ENCODE measurements around the gene TSC22D2. TPM values are rescaled to one million over a fixed set of nuclear protein-coding genes. Genes with fewer than 3 reads are reported as not detected.

The TSC22D2 gene
- total RNA-seq, 1 experiment from 2014 or later, result 5.8 TPM

DNA sequence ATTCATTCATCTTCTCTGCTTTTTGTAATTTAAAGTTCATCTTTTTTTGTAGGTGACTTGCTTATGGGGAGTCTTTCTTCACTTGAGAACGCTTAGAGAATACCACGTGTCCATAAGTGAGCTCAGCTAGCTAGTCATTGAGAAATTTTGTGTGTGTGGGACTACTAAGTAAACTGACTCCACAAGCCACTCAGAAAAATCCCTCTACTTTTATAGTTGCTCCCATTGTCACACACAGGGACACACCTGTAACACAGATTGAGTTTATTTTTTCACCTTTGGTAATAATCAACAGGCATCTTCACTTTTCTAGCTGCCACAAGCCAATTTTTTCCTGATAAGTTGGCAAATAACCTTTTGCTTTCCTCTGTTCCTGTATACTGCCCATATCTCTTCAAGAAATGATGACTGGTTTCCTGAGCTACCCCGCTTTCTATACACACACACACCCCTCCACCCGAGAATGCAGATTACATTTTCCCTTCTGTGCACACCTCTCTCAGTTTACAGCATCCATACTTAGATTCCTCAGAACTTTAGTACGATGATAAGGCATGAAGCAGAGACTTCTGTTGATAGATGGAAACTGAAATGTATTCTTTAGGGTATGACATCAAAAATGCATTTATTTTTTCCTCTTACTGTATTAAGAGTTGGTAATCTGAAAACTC lies 4.6 kb downstream of the TSC22D2 start:
- peak; percentile 72 for DNase-seq (ENCODE audit: low spot score)

DNA sequence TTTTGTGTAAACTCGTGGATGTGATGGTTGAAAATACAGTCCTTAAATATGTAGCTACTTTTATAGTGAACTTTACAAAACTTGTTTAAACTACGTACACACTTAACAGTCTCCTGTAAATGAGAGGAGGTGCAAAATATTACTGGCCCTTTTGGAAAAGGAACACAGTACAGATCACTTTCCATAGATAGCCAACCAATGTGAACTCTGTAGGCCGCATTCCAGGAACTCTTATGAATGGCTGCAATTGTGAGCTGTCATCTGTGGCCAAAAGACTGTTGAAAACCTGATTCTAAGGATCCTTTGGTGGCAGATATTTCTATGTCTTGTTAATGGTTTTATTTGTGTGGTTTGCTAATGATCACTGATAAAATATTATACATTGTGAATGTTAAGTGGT lies 6.2 kb downstream of the TSC22D2 start:
- peak; percentile 23 for DNase-seq (ENCODE audit: low spot score)

DNA sequence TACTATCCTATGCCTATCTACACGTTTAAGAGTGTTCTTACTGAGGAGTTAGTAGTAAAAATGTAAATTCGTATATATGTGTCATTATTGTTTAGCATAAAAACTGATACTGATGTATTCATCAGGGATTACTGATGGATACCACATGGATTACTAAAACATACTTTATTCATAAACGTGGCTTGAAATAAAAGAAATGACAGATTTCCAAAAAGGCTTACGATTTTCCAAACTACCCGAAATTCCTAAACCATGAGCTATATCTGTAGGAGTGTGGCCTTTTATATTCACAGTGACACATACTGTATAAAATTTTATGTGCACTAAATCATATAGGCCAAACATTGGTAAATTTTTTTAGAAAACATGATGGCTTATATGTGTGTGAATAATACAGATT lies 6.9 kb downstream of the TSC22D2 start:
- DNase-seq (ENCODE audit: low spot score), result no peak

DNA sequence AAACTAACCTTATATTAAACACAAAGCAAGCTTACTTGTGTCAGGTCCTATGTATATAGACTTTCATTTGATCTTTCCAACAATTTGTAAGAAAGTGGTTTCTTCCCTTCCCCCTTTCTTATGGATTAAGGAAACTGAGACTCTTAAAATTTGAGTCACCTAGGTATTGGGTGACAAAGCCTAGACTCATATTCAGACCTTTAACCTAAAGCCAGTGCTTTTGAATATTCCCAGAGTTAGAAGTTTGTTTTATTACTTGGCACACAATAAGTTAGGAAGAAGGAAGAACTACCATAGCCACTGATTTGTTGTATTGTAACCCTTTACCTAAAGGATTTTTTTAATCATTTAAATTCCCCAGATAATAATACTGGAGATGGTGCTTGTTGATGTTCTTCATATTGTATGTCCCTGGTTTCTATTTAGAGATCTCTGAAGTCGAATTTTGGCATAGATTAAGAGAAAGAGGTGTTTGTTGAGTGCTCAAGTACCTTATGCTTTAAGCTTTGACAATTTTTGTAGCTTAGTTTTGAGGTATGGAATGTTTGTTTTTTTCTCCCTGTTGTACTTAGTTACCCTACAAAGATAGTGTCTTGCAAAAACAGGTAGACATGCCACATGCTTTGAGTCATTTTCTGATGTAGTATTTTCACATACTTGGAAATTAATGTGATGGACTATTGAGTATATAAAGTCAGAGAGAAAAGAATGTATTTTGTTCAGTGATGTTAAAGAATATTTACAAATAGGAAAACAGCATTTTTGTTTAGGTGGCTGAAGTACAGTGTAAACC lies 11.2 kb downstream of the TSC22D2 start:
- DNase-seq (ENCODE audit: low spot score), result no peak

DNA sequence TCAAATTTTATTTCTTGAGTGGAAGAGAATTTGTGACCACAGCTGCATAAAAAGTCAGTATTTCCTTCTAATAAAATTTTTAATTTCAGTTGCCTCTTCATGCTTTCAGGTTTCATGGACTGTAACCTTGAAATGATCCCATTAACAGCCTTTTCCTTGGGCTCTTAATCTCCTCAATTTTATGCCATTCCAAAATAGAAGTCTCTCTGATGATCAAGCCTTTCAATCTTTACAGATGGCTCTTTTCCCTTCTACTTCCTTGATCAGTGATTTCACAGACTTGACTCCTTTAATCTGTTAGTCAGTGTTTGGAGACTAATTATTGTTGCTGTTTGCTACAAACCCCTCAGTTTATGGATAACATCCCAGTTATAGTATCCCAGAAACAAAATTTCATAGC lies 11.9 kb downstream of the TSC22D2 start:
- no peak for DNase-seq (ENCODE audit: low spot score)

DNA sequence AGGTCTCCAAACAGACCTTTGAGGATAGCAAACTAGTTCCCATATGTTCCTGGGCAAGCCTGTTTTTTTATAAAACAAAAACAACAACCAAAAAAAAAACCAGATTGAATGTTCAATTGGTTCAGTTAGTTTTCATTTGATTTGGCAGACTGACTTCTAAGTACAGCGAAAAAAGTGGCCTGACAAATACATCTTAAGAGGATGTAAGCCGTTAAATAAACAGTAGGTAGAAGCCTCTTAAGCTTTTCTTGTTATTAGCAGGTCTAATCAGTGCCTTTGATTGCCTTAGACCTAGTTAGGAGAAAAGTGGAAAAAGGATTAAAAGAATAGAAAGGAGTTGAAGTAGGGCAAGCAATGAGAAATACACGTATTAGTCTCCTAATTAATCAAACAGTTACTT lies 13.2 kb downstream of the TSC22D2 start:
- no peak for DNase-seq (ENCODE audit: low spot score)

DNA sequence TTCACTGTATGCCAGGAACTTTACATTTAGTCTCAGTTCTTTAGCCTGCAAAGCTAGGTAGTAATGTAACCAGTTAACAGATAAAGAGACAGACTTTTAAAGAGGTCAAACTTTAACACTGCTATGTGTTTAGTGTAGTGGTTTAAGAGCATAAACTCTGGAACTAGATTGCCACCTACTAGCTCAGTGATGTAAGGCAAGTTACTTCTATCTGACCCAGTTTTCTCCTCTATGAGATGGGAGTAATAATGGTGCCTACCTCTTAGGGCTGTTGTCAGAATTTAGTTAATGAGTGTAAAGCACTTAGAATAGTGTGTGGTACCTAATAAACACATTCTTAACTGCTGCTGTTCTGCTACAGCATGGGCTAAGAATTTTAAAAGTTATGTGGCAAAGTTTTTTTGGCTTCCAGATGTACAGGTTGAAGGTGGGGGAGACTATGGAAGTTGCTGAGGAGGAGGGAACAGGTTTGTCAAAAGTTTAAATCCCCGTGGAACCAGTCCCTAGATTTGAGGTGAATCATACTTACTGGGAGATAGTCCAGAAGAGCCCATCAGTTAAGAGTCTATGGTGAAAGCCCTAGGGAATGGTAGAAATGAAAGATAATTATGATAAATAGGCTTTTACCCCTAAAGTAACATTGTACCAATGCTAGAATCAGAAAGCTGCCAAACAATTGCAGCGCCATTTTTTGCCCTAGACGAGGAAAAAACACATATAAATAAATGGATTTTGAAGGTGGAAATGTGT lies 13.9 kb downstream of the TSC22D2 start:
- no peak for DNase-seq (ENCODE audit: low spot score)

DNA sequence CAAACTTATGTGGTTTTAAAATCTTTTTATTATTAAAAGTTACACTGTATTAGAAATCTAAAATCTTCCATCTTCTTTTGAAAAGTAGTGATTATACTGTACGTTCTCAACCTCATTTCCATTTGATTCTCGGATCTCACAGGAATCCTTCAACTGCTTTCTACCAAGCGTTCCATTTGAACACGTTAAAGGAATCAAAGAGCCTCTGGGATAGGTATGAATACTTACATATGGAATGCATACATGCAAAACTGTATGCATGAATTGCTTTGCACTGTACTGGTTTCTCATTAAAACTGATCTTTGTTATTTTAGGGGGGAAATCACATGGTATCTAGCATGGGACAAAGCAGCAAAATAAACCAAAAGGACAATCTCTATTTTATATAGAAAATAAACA lies 14.8 kb downstream of the TSC22D2 start:
- DNase-seq (ENCODE audit: low spot score), result no peak

DNA sequence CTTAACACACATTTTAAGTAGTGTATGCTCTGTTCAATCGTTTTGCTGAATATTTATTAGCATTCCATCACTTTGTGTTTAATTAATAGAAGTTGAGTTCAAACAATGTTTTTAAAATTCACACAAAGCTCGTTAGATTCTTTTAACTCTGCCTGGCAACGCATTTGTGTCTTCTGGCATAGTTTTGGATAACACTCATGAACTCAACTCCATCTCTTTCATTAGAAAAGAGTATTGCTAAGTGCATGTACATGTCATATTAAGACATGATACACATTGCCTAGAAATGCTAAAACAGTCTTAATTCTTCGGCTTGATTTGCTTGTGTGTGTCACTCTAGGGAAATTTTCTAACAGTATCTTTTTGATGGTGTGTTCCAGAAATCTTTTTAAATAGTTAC lies 15.7 kb downstream of the TSC22D2 start:
- DNase-seq (ENCODE audit: low spot score), result no peak

DNA sequence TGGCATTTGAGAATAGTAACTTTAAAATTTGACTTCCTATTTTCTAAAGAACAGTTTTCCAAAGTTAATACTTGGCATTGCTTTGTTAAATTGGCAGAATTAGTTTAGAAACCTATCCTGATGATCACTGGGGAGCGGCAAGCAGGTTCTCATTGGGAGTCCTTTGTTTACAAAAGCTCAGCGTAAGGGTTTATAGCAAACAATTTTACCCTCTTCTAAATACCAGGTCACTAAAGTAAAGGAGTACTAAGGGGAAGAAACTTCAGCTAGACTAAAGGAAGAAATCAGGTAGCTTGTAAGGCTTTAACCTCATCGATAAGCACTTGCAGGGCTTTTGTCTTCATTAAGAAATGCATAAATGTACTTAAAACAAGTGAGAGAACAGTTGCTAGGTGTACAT lies 18.2 kb downstream of the TSC22D2 start:
- DNase-seq (ENCODE audit: low spot score), result no peak

DNA sequence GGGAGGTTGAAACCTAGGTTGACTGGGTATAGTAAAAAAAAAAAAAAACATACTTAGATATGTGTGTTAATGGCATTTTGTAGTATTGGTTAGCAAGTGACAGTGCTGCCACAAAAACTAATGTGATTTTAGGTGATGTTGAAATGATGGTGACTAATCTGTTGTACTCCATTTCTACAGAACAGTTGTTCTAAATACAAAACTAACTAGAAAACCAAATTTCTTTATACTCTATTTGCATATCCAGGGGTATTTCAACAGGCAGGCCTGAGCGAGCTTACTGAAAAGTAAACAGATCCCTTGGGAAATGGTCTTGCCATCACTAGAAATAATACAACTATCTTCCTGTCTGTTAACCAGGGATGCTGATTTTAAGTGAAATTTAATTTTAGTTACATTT lies 20.5 kb downstream of the TSC22D2 start:
- DNase-seq (ENCODE audit: low spot score), result no peak

DNA sequence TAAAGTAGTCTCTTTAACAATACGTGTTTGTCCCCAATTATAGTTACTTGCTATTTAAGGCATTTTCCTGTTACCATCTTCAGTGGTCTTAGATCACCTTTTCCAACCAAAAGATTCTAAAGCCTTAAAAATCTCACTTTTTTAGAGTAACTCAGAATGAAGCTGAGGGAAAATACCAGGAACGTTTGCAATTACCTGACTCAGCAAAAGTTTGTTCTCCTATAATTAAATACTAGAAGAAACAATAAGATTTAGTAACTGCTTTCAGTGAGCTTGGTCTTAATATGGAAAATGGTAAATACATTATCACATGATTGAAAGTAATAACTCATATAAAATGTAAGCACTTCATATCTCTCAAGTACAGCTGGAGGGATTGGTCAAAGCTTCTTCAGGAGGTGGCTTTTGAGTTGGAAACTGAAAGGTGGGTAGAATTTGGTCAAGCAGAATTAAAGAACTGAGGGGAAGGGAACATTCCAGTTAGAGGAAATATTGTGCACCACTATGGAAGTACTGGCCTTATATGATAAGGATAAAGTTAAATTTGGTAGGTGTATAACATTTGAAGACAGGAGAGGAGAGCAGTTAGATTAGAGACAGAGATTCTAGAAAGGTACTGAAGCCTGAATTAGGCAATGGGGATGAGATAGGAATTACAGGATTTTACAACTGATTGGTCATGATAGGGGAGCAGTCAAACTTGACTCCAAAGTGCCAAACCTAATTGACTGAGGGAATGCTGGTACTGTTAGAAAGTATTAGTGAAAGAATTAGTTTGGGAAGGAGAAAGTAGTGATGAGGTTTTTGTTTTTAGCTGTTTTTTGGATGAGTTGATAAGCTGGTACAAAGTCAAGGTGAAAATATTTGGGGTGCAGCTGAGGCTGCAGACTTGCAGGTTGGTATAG lies 21.9 kb downstream of the TSC22D2 start:
- no peak for DNase-seq (ENCODE audit: low spot score)

DNA sequence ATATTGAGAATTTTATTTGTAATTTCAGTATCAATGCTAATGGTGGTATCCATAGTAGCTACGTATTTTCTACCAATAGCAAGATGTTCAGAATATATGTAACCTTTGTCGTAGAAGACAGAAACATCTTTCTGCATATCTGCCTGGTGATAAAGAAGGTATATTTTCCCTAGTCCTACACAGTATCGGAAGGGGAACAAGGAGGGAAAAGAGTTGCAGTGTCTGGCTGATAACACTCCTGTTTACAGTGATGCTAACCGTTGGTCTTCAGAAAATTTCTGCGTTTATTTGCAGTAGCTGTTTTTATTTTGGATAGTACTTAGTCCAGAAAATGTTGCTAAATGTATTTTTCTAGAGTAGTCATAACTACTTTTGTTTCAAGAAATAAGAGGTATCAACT lies 25.2 kb downstream of the TSC22D2 start:
- no peak for DNase-seq (ENCODE audit: low spot score)

DNA sequence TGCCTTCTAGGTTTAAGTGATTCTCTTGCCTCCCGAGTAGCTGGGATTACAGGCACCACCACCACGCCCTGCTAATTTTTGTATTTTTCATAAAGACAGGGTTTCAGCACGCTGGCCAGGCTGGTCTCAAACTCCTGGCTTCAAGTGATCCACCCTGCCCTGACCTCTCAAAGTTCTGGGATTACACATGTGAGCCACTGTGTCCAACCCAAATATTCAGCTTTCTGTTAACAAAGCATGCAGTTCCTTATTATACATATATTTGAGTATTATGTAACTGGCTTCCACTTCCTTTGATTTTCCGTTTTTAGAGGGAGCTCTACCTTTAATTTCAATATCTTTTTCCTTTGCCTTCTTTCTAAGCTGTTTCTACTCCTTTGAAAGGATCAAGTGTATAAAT lies 26.1 kb downstream of the TSC22D2 start:
- DNase-seq (ENCODE audit: low spot score), result no peak

DNA sequence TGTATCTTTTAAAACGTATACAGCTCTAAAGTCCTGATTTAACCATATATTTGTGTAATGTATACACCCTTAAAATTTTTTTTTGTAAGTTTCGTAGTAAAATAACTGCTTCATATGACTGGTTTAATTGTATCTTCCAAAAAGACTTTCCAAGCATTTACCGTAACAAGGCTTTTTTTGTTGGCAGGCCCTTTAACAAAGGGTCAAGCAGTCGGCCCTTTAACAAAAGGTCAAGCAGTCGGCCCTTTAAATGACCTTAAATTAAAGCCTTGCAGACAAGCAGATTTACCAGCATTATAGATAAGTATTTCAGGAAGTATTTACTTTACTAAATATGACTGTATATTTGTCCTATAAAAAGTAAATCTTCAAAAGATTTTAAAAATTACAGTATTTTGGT lies 28.1 kb downstream of the TSC22D2 start:
- no peak for DNase-seq (ENCODE audit: low spot score)

DNA sequence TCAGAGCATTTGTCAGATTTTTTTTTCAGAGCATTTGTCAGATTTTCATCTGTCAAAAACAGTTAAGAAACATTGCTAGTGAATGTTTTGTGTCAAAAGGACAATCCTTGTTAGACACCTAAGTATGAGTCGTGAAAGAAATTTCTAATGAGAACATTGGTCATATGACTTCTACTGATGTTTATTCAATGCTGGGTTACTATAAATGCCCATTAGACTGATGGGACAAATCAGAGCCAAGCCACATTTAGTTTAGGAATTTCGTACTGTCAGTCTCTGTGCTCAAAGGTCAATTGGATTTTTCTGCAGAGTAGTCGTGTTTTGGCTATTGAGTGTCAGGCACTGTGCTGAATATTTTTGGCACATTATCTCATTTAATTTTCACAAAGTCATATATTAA lies 31.6 kb downstream of the TSC22D2 start:
- no peak for DNase-seq (ENCODE audit: low spot score)

DNA sequence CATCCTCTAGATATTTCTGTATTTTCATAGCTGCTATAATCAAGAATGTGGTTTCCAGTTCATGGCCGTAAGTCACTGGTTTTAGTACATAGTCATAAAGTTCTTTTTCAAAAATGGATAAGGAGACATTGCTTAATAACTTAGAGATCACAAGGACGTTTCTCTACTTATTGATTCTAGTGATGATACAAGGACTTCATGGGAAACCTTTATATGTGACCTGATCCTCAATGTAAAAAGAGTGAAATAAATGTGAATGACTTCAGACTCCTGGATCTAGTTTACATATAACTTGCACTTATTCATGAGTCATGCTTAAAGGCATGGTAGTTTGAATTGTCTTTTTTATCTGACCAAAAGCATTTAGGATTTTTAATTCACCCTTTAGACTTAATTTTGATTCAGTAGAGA lies 35.2 kb downstream of the TSC22D2 start:
- no peak for DNase-seq (ENCODE audit: low spot score)

DNA sequence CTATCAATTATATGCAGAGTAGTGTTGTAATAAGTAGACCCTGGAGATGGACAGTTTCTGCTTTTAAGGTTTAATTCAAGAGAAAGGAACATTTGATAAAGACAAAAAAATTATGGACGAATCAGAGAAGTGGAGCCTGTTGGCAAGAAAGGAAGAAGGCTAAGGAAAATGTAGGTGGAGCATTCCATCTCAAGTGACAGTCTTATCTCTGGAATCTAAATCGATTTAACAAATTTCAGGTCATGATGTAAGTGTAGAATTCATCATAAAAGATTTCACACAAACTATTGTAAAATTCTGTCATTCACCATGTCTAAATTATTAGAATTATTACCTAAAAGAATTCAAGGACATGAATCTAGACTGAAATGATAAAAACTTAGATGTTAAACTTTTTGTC lies 36.3 kb downstream of the TSC22D2 start:
- no peak for DNase-seq (ENCODE audit: low spot score)

DNA sequence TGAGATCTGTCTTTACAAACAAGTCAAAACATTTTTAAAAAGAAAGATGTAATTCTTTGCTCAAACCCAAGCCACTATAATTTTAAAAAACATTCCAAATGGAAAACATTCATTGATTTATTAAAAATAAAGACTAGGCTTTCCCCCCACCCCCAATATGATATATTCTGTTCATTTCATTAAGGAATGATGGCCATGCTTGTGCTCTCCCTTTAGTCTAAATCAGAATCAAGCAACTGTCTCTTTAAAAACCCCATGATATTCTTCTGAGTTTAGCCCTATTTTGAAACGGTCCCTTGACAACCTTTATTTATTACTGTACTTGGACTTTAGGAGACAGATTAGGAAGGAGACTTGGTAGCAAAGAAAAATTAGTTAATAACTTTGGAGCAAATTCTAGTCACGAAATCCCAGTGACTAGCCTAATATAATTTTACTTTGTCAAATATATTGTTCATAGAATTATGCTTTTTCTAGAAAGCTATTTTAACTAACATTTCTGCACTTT lies 38.4 kb downstream of the TSC22D2 start:
- DNase-seq (ENCODE audit: low spot score), result no peak

DNA sequence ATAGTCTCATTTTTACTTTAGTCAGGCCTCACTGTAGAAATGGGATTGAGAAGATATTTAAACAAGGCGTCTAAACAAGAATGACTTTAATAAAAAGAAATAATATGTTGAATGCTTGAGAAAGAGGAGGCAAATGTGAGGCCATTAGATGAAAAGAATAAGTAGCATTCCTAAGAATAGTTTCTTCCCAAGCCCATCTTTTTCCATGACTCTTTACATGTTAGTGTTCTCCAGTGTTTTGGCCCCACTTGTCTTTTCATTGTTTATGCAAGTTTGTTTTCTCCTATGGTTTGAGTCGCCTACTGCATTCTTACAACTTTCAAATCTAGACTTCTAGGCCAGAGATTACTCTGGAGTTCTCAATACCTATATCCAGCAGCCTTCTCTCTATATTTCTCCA lies 39.0 kb downstream of the TSC22D2 start:
- no peak for DNase-seq (ENCODE audit: low spot score)

DNA sequence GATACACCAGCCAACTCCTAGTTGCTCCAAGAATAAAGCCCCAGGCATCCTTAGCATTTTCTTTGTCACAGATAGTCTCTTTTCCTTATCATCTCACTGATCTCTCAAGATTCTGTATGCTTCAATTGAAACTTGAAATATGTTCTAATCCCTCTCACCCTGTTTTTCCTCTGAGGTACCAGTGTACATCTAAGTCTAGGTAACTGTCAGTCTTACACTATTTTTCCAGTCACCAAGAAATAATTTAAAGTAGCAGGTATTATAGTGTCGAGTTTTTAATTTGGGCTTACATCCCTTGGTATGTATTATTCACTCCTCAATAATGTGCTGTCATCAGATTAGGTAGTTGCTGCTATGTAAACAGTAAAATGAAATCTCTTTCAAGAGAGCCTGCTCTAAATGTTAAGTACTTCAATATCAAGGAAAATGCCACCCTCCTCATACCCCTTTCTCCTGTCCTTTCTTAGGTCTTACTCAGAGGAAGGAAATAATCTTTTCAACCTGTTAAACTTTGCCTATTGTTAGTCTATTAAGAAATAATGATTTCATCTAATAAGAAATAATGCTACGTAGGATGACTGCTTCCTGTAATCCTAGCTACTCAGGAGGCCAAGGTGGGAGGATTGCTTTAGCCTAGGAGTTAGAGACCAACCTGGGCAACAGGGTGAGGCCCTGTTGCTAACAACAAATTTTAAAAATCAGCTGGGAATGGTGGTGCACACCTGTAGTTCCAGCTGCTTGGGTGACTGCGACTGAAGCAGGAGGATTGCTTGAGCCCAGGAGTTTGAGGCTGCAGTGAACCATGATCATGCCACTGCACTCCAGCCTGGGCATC lies 39.8 kb downstream of the TSC22D2 start:
- no peak for DNase-seq (ENCODE audit: low spot score)
